Neural progenitor cell (in vitro differentiated cells): ENCODE data around the gene BTNL8. TPM values are rescaled to one million over a fixed set of nuclear protein-coding genes. Genes with fewer than 3 reads are reported as not detected.

ENCODE experiments used
- DNase-seq: peaks from one replicate; pipeline ENCODE4 v3.0.0-alpha.2; 2016; ENCODE audit warnings: low spot score
- H2AFZ ChIP-seq: fragments of 200-600 bp; sonication (generic); replicated peaks from 2 replicates; pipeline ENCODE4 v1.6.1; 2016; ENCODE audit warnings: antibody characterized with exemption
- H3F3A ChIP-seq: fragments of 200-600 bp; sonication (generic); 2 replicates; pipeline ENCODE4 v1.6.1; 2016; ENCODE audit warnings: antibody characterized with exemption, low read depth
- H3K27ac ChIP-seq: fragments of 200-600 bp; sonication (generic); 2 replicates; pipeline ENCODE4 v1.5.1; 2016; ENCODE audit warnings: mild to moderate bottlenecking
- H3K27me3 ChIP-seq: fragments of 200-600 bp; sonication (generic); 2 replicates; pipeline ENCODE4 v1.6.1; 2016; ENCODE audit warnings: mild to moderate bottlenecking, moderate library complexity
- H3K36me3 ChIP-seq: fragments of 200-600 bp; sonication (generic); 2 replicates; pipeline ENCODE4 v1.5.1; 2016
- H3K4me1 ChIP-seq: fragments of 200-600 bp; sonication (generic); 2 replicates; pipeline ENCODE4 v1.6.1; 2016; ENCODE audit warnings: mixed run types
- H3K4me2 ChIP-seq: fragments of 200-600 bp; sonication (generic); 2 replicates; pipeline ENCODE4 v1.6.1; 2016
- H3K4me3 ChIP-seq: fragments of 200-600 bp; sonication (generic); 2 replicates; pipeline ENCODE4 v1.5.1; 2016
- H3K79me2 ChIP-seq: fragments of 200-600 bp; sonication (generic); 2 replicates; pipeline ENCODE4 v1.6.1; 2016; ENCODE audit warnings: low read depth
- H3K9ac ChIP-seq: fragments of 200-600 bp; sonication (generic); 2 replicates; pipeline ENCODE4 v1.6.1; 2016
- H3K9me3 ChIP-seq: fragments of 200-600 bp; sonication (generic); 2 replicates; pipeline ENCODE4 v1.5.1; 2016; ENCODE audit warnings: low read depth
- H4K20me1 ChIP-seq: fragments of 200-600 bp; sonication (generic); 2 replicates; pipeline ENCODE4 v1.6.1; 2016; ENCODE audit warnings: low read depth
- H3K27ac Mint-ChIP-seq: 3 replicates; pipeline ENCODE4 v1.8.0; 2021; ENCODE audit warnings: mixed read lengths
- H3K27me3 Mint-ChIP-seq: 2 replicates; pipeline ENCODE4 v1.8.0; 2022; ENCODE audit warnings: low read depth, mild to moderate bottlenecking, inconsistent platforms, moderate library complexity, mixed read lengths; ENCODE audit not compliant: insufficient read depth
- H3K36me3 Mint-ChIP-seq: 3 replicates; pipeline ENCODE4 v1.8.0; 2021; ENCODE audit warnings: mixed read lengths
- H3K4me1 Mint-ChIP-seq: 3 replicates; pipeline ENCODE4 v1.8.0; 2021; ENCODE audit warnings: mixed read lengths
- H3K4me3 Mint-ChIP-seq: 3 replicates; pipeline ENCODE4 v1.8.0; 2021; ENCODE audit warnings: mild to moderate bottlenecking, moderate library complexity, mixed read lengths
- H3K9me3 Mint-ChIP-seq: 3 replicates; pipeline ENCODE4 v1.8.0; 2020; ENCODE audit warnings: mixed read lengths
- CTCF ChIP-seq: fragments of 200-600 bp; sonication (generic); IDR thresholded peaks from 2 replicates; pipeline ENCODE4 v1.5.1; 2017; ENCODE audit warnings: antibody characterized with exemption, mild to moderate bottlenecking
- EZH2 ChIP-seq: fragments of 200-600 bp; sonication (generic); IDR thresholded peaks from 2 replicates; pipeline ENCODE4 v1.6.1; 2017; ENCODE audit warnings: antibody characterized with exemption, mild to moderate bottlenecking, moderate library complexity
- EZH2phosphoT487 ChIP-seq: fragments of 200-600 bp; sonication (generic); IDR thresholded peaks from 2 replicates; pipeline ENCODE4 v1.6.1; 2017; ENCODE audit warnings: antibody characterized with exemption
- total RNA-seq: library from RNA; depleted of rRNA; stranded (reverse); fragments of >200 nt; gene quantifications from 2 replicates; pipeline ENCODE4 v1.2.3, GENCODE V29; 2015; ENCODE audit warnings: low replicate concordance

Gene BTNL8
- total RNA-seq, 1 donor from 2014 or later = 0.22 TPM

- Histone ChIP-seq H3K79me2 (no peaks in the 10 kb centered on the region), H3K27ac (no peak overlapping the region), H2AFZ (peak overlapping the region; percentile 60), H3K4me1 (no peaks in the 10 kb centered on the region), H4K20me1 (no peaks in the 10 kb centered on the region), H3K9me3 (no peaks in the 10 kb centered on the region), H3K36me3 (no peaks in the 10 kb centered on the region), H3K4me2 (no peak overlapping the region), H3F3A (no peaks in the 10 kb centered on the region), H3K27me3 (no peaks in the 10 kb centered on the region), H3K9ac (no peak overlapping the region), H3K4me3 (no peak overlapping the region)
- peaks cover 6% of the 10 kb centered on the region for H3K9me3 Mint-ChIP-seq
- TF ChIP-seq CTCF (no peak), EZH2phosphoT487 (no peak), EZH2 (no peak)
- H3K4me1 Mint-ChIP-seq = peaks cover 24% of the 10 kb centered on the region
- no peak overlapping the region for H3K27ac Mint-ChIP-seq
- DNase-seq = no peak
- no peak overlapping the region for H3K4me3 Mint-ChIP-seq
- no peaks in the 10 kb centered on the region for H3K36me3 Mint-ChIP-seq
- H3K27me3 Mint-ChIP-seq = no peaks in the 10 kb centered on the region
Observed at GRCh38 chr5:180908400-180908799, 9.4 kb downstream of the BTNL8 start.

- H3K27ac Mint-ChIP-seq = no peak overlapping the region
- H3K27ac ChIP-seq = no peak overlapping the region
- H3K27me3 Mint-ChIP-seq = no peaks in the 10 kb centered on the region
- H3K4me1 Mint-ChIP-seq = peaks cover 24% of the 10 kb centered on the region
- H3K9me3 ChIP-seq = no peaks in the 10 kb centered on the region
- no peak overlapping the region for H3K4me3 Mint-ChIP-seq
- H4K20me1 ChIP-seq = no peaks in the 10 kb centered on the region
- H3K4me3 ChIP-seq = no peak overlapping the region
- H3K79me2 ChIP-seq = no peaks in the 10 kb centered on the region
- no peaks in the 10 kb centered on the region for H3K27me3 ChIP-seq
- H3K36me3 Mint-ChIP-seq = no peaks in the 10 kb centered on the region
- no peak for DNase-seq
- no peak overlapping the region for H3K4me2 ChIP-seq
- H3K9me3 Mint-ChIP-seq = peaks cover 6% of the 10 kb centered on the region
- TF ChIP-seq EZH2phosphoT487 (no peak), EZH2 (no peak), CTCF (no peak)
- no peak overlapping the region for H3K9ac ChIP-seq
- no peaks in the 10 kb centered on the region for H3K36me3 ChIP-seq
- no peak overlapping the region for H2AFZ ChIP-seq
- H3F3A ChIP-seq = no peaks in the 10 kb centered on the region
- H3K4me1 ChIP-seq = no peaks in the 10 kb centered on the region
Observed at GRCh38 chr5:180908998-180909731, 10.2 kb downstream of the BTNL8 start.

- Mint-ChIP-seq H3K36me3 (no peaks in the 10 kb centered on the region), H3K27me3 (no peaks in the 10 kb centered on the region), H3K4me3 (no peak overlapping the region), H3K9me3 (peaks cover 6% of the 10 kb centered on the region), H3K27ac (no peak overlapping the region), H3K4me1 (peaks cover 24% of the 10 kb centered on the region)
- H3K27me3 ChIP-seq = no peaks in the 10 kb centered on the region
- H3K9me3 ChIP-seq = no peaks in the 10 kb centered on the region
- H2AFZ ChIP-seq = no peak overlapping the region
- no peak overlapping the region for H3K27ac ChIP-seq
- no peaks in the 10 kb centered on the region for H4K20me1 ChIP-seq
- H3K4me2 ChIP-seq = no peak overlapping the region
- H3K9ac ChIP-seq = no peak overlapping the region
- no peaks in the 10 kb centered on the region for H3K36me3 ChIP-seq
- TF ChIP-seq EZH2 (no peak), EZH2phosphoT487 (no peak), CTCF (no peak)
- H3F3A ChIP-seq = no peaks in the 10 kb centered on the region
- H3K79me2 ChIP-seq = no peaks in the 10 kb centered on the region
- no peaks in the 10 kb centered on the region for H3K4me1 ChIP-seq
- no peak for DNase-seq
- H3K4me3 ChIP-seq = no peak overlapping the region
Observed at GRCh38 chr5:180909782-180910181, 10.8 kb downstream of the BTNL8 start.
